Measurements from ENCODE around the gene ADRA2B.

ADRA2B gene

GRCh38 chr2:96134421-96134820 is 18.1 kb upstream of the ADRA2B start:
- no peak for TF ChIP-seq CTCF (IDR thresholded peaks at IDR 0.05; ENCODE audit: low read length, missing control alignments)
- DNase-seq (ENCODE audit: low read depth): no peak

GRCh38 chr2:96131813-96132745 is 15.7 kb upstream of the ADRA2B start:
- no peak overlapping the region for H3K4me3 ChIP-seq (replicated peaks; ENCODE audit: low read depth, low read length)
- no peak for TF ChIP-seq CTCF (IDR thresholded peaks at IDR 0.05; ENCODE audit: low read length, missing control alignments)
- no peak for DNase-seq (ENCODE audit: low read depth)

More at GRCh38 chr2:96134421-96134820, 18.1 kb upstream of the ADRA2B start:
- no peak overlapping the region for H3K4me3 ChIP-seq (replicated peaks; ENCODE audit: low read depth, low read length)

- no peak for DNase-seq (ENCODE audit: low read depth)
- no peak for TF ChIP-seq CTCF (IDR thresholded peaks at IDR 0.05; ENCODE audit: low read length, missing control alignments)
- H3K4me3 ChIP-seq (replicated peaks; ENCODE audit: low read depth, low read length): no peak overlapping the region
These were observed 14.9 kb upstream of the ADRA2B start for GRCh38 chr2:96131152-96131812.

GRCh38 chr2:96130483-96130882 is 14.1 kb upstream of the ADRA2B start:
- H3K4me3 ChIP-seq (replicated peaks; ENCODE audit: low read depth, low read length): no peak overlapping the region
- no peak for TF ChIP-seq CTCF (IDR thresholded peaks at IDR 0.05; ENCODE audit: low read length, missing control alignments)
- no peak for DNase-seq (ENCODE audit: low read depth)

- no peak for TF ChIP-seq CTCF (IDR thresholded peaks at IDR 0.05; ENCODE audit: low read length, missing control alignments)
- no peak overlapping the region for H3K4me3 ChIP-seq (replicated peaks; ENCODE audit: low read depth, low read length)
- no peak for DNase-seq (ENCODE audit: low read depth)
These were observed 13.3 kb upstream of the ADRA2B start for GRCh38 chr2:96129528-96130120.

- no peak for DNase-seq (ENCODE audit: low read depth)
- H3K4me3 ChIP-seq (replicated peaks; ENCODE audit: low read depth, low read length): no peak overlapping the region
- no peak for TF ChIP-seq CTCF (IDR thresholded peaks at IDR 0.05; ENCODE audit: low read length, missing control alignments)
These were observed 12.1 kb upstream of the ADRA2B start for GRCh38 chr2:96128456-96128855.

All from fibroblast of pulmonary artery (primary cell).